Caco-2 (cell line): ENCODE data around the gene MANEAL. TPM values are rescaled to one million over a fixed set of nuclear protein-coding genes. Genes with fewer than 3 reads are reported as not detected.
A peak's percentile ranks its signal among the peaks of the same experiment; 100 is the strongest.

Source experiments
- BruUV-seq: library from RNA; stranded (reverse); fragments of 400-500 nt; replicated peaks from 2 replicates; lab custom pipeline; 2021; lab: Mats Ljungman, UMichigan
- CTCF ChIA-PET: fragments of 300-600 bp; sonication (Branson Sonifier 250); formaldehyde crosslinking; loops from one replicate; lab custom pipeline; 2022; ENCODE audit warnings: antibody characterized with exemption; lab: Charles Lee
- POLR2A ChIA-PET: fragments of 300-600 bp; sonication (Branson Sonifier 250); formaldehyde crosslinking; loops from one replicate; lab custom pipeline; 2022; ENCODE audit warnings: antibody characterized with exemption; lab: Charles Lee
- DNase-seq, 2 experiments: peaks; one replicate each; pipeline versions ENCODE4 v3.0.0 to v3.0.0-alpha.2; 2020 to 2022
- H3K27me3 ChIP-seq: replicated peaks from 2 replicates; pipeline ENCODE4 v1.6.0; 2011; ENCODE audit warnings: low read length; ENCODE audit not compliant: control insufficient read depth, insufficient read depth
- H3K36me3 ChIP-seq: 2 replicates; pipeline ENCODE4 v1.5.1; 2011; ENCODE audit warnings: low read length; ENCODE audit not compliant: control insufficient read depth, insufficient read depth
- H3K4me1 ChIP-seq: fragments of 250-450 bp; sonication (Bioruptor Pico); 2 replicates; pipeline ENCODE4 v1.5.1; 2020; ENCODE audit warnings: mild to moderate bottlenecking
- H3K4me3 ChIP-seq: 2 replicates; pipeline ENCODE4 v1.5.1; 2011; ENCODE audit warnings: low read depth, mild to moderate bottlenecking, control low read depth, low read length
- H3K9me3 ChIP-seq: fragments of 250-450 bp; sonication (Bioruptor Pico); 2 replicates; pipeline ENCODE4 v1.5.1; 2020; ENCODE audit warnings: mild to moderate bottlenecking, moderate library complexity
- H3K27ac Mint-ChIP-seq: one replicate; pipeline ENCODE4 v1.8.0; 2022; ENCODE audit warnings: mixed read lengths; ENCODE audit not compliant: unreplicated experiment
- H3K27me3 Mint-ChIP-seq: one replicate; pipeline ENCODE4 v1.8.0; 2022; ENCODE audit warnings: mixed read lengths; ENCODE audit not compliant: insufficient read depth, unreplicated experiment
- H3K36me3 Mint-ChIP-seq: one replicate; pipeline ENCODE4 v1.8.0; 2022; ENCODE audit warnings: mild to moderate bottlenecking, mixed read lengths; ENCODE audit not compliant: insufficient read depth, unreplicated experiment
- H3K4me1 Mint-ChIP-seq: one replicate; pipeline ENCODE4 v1.8.0; 2022; ENCODE audit warnings: low read depth, mixed read lengths; ENCODE audit not compliant: unreplicated experiment
- H3K4me3 Mint-ChIP-seq: one replicate; pipeline ENCODE4 v1.8.0; 2022; ENCODE audit warnings: mild to moderate bottlenecking, moderate library complexity, mixed read lengths; ENCODE audit not compliant: unreplicated experiment
- H3K9me3 Mint-ChIP-seq: one replicate; pipeline ENCODE4 v1.8.0; 2022; ENCODE audit warnings: mixed read lengths; ENCODE audit not compliant: unreplicated experiment
- intact Hi-C: fragments of 100-400 bp; cut with micrococcal nuclease; formaldehyde crosslinking; loops from one replicate; pipeline ENCODE4 v1.10.0; 2022; ENCODE audit not compliant: unreplicated experiment
- total RNA-seq: library from RNA; stranded (reverse); gene quantifications from 2 replicates; pipeline ENCODE4 v1.2.3, GENCODE V29; 2022
- TF ChIP-seq, protein P1 (sequence below), 2 experiments: fragments of 200-600 bp in 1 of 2; IDR thresholded peaks; 1 replicate in 1 of 2; 2 replicates in 1 of 2; pipeline versions ENCODE4 v1.5.1 to v1.8.0; 2011 to 2022; ENCODE audit warnings: antibody characterized with exemption in 1 of 2, control low read depth in 1 of 2, inconsistent platforms in 1 of 2, low read depth in 1 of 2, low read length in 1 of 2, mild to moderate bottlenecking in 1 of 2, moderate library complexity in 1 of 2; ENCODE audit not compliant: insufficient read depth in 1 of 2, severe bottlenecking in 1 of 2, unreplicated experiment in 1 of 2

The MANEAL gene
- total RNA-seq, 1 experiment from 2014 or later: 25.9 TPM

DNA sequence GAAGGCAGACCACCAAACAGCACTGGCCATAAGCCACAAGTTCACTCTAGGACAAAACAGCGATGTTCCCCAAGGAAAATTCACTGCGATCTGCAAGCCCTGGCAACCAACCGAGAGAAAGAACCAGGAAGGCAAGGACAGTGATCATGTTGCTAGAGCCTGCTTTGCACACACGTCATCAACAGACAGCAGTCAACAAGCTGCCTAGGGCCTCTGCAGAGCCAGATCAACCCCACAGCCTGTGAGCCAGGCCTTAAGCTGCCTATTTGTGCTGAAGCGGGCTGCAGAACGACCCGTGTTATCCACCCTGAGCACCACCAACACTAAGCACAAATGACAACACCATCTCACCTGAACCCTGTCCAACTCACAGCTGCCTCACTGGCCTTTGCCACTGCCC is 20.6 kb downstream of the MANEAL start:
- Mint-ChIP-seq H3K27me3 (no peaks in the 10 kb centered on the region), H3K4me3 (no peak overlapping the region), H3K4me1 (no peaks in the 10 kb centered on the region), H3K27ac (no peak overlapping the region), H3K9me3 (no peaks in the 10 kb centered on the region), H3K36me3 (peaks cover 47% of the 10 kb centered on the region)
- Histone ChIP-seq H3K4me1 (peaks cover under 1% of the 10 kb centered on the region; the same call in 1 of the 2 replicates), H3K4me3 (no peak overlapping the region), H3K27me3 (no peaks in the 10 kb centered on the region), H3K9me3 (no peaks in the 10 kb centered on the region), H3K36me3 (no peaks in the 10 kb centered on the region)
- intact Hi-C loops: loop anchor here (5.0 kb wide), 1 partner anchor 43 kb away; the partner anchor contains the start of gene MTF1
- DNase-seq: no peak
- TF ChIP-seq, protein P1, sequence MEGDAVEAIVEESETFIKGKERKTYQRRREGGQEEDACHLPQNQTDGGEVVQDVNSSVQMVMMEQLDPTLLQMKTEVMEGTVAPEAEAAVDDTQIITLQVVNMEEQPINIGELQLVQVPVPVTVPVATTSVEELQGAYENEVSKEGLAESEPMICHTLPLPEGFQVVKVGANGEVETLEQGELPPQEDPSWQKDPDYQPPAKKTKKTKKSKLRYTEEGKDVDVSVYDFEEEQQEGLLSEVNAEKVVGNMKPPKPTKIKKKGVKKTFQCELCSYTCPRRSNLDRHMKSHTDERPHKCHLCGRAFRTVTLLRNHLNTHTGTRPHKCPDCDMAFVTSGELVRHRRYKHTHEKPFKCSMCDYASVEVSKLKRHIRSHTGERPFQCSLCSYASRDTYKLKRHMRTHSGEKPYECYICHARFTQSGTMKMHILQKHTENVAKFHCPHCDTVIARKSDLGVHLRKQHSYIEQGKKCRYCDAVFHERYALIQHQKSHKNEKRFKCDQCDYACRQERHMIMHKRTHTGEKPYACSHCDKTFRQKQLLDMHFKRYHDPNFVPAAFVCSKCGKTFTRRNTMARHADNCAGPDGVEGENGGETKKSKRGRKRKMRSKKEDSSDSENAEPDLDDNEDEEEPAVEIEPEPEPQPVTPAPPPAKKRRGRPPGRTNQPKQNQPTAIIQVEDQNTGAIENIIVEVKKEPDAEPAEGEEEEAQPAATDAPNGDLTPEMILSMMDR (IDR thresholded peaks at IDR 0.05; ENCODE audit: insufficient read depth in 1 of 2, low read depth in 1 of 2, low read length in 1 of 2, severe bottlenecking in 1 of 2, unreplicated experiment in 1 of 2): no peak
- POLR2A ChIA-PET: no interaction called here
- no TSS peak for BruUV-seq
- CTCF ChIA-PET: no interaction called here

DNA sequence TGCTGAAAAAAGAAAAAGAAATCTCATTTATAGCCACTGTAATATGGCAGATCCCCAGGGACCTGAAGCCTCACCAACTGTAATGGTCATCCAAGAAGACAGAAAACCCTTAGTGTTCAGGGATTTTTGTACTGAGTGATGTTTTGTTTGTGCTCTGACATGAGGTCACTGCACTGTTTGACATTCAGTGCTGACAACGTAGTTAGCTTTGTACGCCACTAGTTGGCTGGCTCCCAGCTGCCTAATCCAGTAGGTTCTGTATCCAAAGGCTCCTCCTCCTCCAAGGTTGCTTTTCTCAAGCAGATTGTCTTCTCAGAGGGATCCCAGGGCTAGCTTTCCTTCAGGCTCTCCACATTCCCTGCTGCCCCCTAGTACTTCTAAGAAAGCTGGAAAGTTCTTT is 23.8 kb downstream of the MANEAL start:
- BruUV-seq: no TSS peak
- no peaks in the 10 kb centered on the region for H3K4me1 ChIP-seq
- no peaks in the 10 kb centered on the region for H3K36me3 ChIP-seq
- no peak overlapping the region for H3K4me3 ChIP-seq
- Mint-ChIP-seq H3K36me3 (peaks cover 45% of the 10 kb centered on the region), H3K27ac (no peak overlapping the region), H3K9me3 (no peaks in the 10 kb centered on the region), H3K4me3 (no peak overlapping the region), H3K4me1 (no peaks in the 10 kb centered on the region), H3K27me3 (no peaks in the 10 kb centered on the region)
- ChIA-PET CTCF (interaction anchor here (0.6 kb wide), 1 partner anchor 344 kb away, joined by 4 read pairs; no protein-coding TSS in a partner anchor), POLR2A (interaction anchor here (0.9 kb wide), 1 partner anchor 9 kb away, joined by 4 read pairs; the partner anchor contains the start of genes C1orf122 and YRDC)
- intact Hi-C loops: no loop called here
- TF ChIP-seq, protein P1 (IDR thresholded peaks at IDR 0.05; ENCODE audit: insufficient read depth in 1 of 2, low read depth in 1 of 2, low read length in 1 of 2, severe bottlenecking in 1 of 2, unreplicated experiment in 1 of 2): no peak
- peak in 1 of 2 experiments; percentile 20 for DNase-seq
- no peaks in the 10 kb centered on the region for H3K9me3 ChIP-seq
- no peaks in the 10 kb centered on the region for H3K27me3 ChIP-seq

DNA sequence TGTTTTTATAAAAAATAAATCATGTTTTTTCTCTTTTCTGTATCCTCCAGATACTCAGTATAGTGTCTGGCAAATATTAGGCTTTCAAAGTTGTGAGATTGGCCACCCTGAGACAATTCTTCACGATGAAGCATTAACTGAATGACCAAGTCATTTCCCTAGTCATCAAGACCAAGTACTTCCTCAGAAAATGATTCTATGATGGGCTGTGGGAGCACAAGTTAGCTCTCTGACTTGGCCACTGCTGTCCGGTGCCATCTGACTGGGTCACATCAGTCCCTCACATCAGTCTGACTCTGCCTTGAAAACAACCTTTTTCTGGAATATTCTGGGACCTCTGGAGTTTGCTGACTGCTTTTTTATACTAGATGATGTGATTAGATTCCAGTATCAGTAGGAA is 27.8 kb downstream of the MANEAL start:
- TF ChIP-seq, protein P1 (IDR thresholded peaks at IDR 0.05; ENCODE audit: insufficient read depth in 1 of 2, low read depth in 1 of 2, low read length in 1 of 2, severe bottlenecking in 1 of 2, unreplicated experiment in 1 of 2): no peak
- H3K36me3 Mint-ChIP-seq: peaks cover 20% of the 10 kb centered on the region
- Histone ChIP-seq H3K27me3 (no peaks in the 10 kb centered on the region), H3K36me3 (no peaks in the 10 kb centered on the region), H3K4me1 (no peaks in the 10 kb centered on the region), H3K4me3 (no peak overlapping the region), H3K9me3 (no peaks in the 10 kb centered on the region)
- no peaks in the 10 kb centered on the region for H3K4me1 Mint-ChIP-seq
- H3K4me3 Mint-ChIP-seq: no peak overlapping the region
- ChIA-PET POLR2A (no interaction called here), CTCF (no interaction called here)
- BruUV-seq: no TSS peak
- intact Hi-C loops: no loop called here
- no peak for DNase-seq
- no peaks in the 10 kb centered on the region for H3K27me3 Mint-ChIP-seq
- no peak overlapping the region for H3K27ac Mint-ChIP-seq
- no peaks in the 10 kb centered on the region for H3K9me3 Mint-ChIP-seq
